COLO829 (cell line): ENCODE data around the gene TLR9.
A peak's percentile ranks its signal among the peaks of the same experiment; 100 is the strongest.

Source experiments
- DNase-seq: peaks from one replicate; pipeline ENCODE4 v3.0.0; 2012; ENCODE audit warnings: low spot score

Gene TLR9

DNA sequence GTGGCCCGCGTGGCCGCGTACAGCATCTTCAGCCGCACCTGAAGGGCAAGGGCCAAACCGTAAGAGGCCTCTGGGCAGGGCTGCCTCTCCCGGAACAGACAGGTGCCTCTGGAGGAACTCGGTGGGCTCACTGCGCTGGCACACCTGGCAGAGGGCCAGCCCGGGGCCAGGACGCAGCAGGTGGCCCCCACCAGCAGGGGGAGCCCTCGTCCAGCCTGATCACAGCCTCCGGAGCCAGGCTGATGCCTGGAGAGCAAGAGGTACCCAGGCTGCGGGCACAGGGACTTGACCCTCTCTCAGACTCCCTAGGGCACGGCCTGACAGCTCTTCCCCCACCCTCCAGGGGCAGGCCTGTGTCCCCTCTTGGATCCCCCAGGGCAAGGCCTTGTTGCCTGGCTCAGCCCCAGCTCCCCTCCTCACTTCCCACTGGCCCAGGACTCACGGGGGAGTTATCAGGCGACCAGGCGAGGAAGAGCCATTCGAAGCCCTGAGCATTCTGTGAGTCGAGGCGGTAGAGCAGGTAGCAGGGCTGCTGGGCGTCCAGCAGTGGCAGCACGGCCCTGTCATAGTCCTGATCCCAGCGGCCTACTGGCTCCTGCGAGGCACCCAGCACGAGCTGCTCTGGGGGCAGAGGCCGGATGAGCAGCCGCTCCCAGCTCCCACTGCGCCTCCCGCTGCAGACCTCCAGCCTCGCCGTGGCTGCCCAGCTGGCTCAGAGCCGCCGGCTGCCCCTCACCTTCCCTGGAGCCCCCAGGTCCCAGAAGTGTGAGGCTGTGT is 6.2 kb upstream of the TLR9 start:
- no peak for DNase-seq

DNA sequence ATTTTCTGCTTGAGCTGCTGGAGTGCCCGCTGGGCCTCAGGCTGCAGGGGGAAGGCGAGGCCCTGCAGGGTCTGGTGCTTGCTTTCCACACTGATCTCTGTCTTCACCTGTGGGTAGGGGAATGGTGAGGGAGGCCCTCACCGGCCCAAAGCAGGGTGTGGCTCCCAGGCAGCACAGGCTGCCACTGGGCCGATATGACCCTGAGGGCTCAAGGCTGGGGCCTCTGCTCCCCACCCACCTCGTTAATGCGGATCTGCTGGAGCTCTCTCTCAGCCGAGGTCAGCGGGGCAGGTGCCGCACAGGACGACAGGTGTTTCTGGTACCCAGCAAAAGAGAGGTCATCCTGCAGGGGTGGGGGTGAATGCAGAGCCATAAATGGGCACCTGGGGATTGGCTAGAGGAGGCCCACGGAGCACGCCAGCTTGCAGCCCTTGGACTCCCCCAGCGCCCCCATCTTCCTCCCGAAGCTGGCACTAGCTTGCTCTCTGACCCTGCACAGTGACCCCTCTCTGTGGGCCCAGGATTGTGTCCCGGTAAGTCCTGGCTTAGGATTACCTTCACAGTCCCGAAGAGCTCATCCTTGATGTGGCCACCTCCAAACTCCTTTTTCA is 5.5 kb upstream of the TLR9 start:
- DNase-seq: no peak

DNA sequence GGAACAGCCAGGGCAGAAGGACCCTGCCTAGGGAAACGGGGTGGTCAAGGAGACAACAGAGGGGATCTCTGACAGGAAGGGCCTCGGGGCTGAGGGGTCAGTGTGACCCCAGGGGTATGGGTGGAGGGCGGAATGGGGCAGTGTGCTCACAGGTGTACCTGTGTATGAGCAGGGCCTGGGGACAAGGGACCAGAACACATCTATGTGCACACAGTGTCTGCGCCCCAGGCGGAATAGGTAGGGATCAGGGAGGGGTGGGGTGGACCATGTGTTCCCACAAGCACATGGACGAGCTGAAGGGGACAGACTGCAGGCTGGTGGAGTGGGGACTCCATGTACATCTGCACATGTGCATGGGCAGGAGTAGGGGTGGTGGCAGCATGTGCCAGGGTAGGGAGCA is 5.0 kb upstream of the TLR9 start:
- DNase-seq: no peak

DNA sequence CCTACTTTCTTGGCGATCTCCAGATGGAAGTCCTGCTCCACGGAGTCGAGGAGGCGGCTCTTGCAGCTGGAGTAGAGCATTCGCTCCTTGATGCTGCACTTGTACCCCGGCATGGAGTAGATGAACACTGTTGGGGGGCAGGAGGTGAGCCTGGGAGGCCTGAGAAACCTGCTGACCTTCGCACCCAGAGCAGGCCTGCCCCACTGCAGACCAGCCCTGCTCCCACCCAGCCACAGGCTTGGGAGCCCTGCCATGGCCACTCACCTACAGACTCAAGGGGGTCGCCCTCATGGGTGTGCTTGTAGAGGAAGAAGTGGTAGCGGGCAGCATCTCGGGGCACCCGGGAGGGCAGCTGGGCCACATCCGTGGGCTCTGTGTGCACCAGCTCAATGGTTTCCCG is 4.2 kb upstream of the TLR9 start:
- DNase-seq: no peak

DNA sequence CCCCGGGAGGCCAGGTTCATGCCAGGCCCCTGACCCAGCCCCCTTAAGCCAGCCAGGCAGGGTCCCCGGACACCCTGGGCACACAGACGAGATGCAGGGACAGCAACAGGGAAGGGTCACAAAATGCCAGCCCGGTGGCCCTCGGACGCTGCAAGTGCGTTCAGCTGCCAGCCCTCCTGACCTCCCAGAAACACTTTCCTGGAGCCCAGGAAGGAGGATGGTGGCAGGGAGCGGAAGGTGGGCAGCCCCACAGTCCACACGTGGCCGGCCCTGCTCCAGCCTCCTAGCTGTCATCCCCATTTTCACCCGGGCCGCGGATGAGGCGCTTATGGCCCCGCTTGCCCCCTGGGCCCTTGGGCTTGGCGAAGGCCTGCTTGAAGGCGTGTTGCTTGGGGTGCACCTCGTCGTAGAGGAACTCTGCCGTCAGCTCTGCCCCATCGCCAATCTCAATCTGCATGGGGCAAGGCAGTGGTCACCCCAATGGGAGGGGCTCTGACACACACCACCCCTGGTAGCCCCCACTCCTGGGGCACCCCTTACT is 3.4 kb upstream of the TLR9 start:
- no peak for DNase-seq

DNA sequence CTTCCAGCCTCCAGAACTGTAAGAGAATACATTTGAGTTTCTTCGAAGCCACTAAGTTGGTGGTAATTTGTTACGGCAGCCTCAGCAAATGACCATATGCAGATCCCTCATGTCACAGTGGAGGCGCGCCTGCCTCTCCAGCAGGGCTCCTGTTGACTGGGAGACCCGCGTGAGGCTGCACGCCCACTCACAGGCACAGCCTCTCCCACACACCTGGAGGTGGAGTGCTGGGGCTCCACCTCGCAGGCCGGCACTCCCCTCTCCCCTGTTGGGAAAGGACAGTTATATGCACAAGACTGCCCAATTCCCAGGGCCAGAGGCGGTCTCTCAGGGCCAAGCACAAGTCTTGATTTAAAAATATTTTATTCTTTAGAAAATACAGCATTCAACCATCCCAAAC is 2.8 kb upstream of the TLR9 start:
- no peak for DNase-seq

DNA sequence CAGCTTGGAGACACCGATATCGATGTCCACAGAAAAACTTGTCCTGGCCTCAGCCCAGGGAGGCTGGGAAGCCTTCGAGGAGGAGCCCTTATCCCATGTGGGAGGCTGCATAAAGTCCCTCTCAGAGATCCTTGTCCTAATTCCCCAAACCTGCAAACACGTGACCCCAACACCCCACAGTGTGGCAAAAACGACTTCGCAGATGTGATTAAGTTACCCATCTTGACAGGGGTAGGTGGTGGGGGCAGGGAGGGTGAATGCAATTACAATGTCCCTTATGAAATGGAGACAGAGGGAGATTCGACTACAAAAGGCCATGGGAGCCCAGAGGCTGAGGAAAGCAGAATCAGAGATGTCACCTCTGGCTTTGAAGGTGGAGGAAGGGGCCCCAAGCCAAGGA is 2.3 kb upstream of the TLR9 start:
- no peak for DNase-seq

DNA sequence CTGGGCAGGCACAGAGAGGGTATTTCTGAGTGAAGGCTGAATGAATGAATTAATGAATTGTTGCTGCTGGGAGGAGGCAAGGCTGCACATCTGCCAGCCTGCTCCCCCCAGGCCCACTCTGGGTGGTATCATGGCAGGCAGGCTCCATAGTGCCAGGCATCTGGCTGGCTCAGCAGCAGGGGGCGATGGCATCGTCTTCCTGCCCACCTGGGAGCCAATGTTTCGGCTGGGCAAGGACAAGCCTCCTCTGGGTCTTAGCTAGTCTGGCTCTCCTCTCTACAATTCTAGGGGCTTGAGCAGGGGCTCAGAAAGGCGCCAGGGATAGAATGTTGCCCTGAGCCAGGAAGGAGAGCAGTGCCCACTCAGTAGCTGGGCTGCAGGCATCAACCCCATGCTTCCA is 1.7 kb upstream of the TLR9 start:
- DNase-seq: no peak

DNA sequence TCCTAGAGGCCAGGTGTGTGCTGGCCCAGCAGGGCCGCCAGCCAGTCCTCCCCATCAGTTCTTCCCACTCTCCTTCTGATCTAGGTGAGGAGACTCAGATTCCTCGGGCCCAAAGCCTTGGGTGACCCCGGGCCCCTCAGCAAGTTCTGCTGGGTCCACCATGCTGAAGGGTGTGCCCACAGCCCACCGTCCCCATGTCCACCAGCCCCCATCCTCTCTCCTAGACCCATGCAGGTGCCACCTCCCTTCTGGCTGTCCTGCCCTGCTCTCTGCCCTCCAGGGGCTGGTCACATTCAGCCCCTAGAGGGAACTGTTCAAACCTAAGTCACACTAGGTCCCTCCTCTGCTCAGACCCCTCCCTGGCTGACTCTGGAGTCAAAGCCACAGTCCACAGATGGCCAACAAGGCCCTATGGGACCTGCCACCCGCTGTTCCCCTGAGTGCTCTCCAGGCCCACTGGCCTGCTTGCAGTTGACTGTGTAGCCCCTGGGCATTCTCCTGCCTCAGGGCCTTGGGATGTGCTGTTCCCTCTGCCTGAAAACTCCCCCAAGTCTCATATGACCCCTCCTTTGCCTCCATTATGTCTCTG is 878 bp upstream of the TLR9 start:
- no peak for DNase-seq

DNA sequence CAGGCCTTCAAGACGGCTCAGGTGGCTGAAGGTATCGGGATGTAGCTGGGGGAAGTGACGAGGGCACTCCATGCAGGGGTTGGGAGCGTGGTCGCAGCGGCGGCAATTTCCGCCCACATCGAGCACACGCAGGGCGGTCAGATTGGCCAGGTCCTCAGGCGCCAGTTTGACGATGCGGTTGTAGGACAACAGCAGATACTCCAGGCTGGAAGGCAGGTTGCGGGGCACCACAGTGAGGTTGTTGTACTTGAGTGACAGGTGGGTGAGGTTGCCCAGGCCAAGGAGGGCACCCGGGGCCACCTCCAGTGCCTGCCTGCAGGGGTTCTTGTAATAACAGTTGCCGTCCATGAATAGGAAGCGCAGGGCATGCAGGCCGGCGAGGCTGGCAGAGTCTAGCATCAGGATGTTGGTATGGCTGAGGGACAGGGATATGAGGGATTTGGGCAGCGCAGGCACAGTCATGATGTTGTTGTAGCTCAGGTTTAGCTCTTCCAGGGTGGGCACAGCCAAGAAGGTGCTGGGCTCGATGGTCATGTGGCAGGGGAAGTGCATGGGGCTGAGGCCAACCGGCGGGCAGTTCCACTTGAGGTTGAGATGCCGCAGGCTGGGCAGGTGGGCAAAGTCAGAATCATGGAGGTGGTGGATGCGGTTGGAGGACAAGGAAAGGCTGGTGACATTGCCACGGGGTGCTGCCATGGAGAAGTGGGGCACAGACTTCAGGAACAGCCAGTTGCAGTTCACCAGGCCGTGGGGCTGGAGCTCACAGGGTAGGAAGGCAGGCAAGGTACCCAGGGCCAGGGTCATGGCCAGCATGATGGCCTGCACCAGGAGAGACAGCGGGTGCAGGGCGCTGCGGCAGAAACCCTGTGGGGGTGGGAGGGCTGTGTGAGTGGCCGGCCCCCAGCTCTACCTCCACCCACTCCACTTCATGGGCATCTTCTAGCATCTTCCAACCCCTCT is 1.7 kb downstream of the TLR9 start:
- no peak for DNase-seq

DNA sequence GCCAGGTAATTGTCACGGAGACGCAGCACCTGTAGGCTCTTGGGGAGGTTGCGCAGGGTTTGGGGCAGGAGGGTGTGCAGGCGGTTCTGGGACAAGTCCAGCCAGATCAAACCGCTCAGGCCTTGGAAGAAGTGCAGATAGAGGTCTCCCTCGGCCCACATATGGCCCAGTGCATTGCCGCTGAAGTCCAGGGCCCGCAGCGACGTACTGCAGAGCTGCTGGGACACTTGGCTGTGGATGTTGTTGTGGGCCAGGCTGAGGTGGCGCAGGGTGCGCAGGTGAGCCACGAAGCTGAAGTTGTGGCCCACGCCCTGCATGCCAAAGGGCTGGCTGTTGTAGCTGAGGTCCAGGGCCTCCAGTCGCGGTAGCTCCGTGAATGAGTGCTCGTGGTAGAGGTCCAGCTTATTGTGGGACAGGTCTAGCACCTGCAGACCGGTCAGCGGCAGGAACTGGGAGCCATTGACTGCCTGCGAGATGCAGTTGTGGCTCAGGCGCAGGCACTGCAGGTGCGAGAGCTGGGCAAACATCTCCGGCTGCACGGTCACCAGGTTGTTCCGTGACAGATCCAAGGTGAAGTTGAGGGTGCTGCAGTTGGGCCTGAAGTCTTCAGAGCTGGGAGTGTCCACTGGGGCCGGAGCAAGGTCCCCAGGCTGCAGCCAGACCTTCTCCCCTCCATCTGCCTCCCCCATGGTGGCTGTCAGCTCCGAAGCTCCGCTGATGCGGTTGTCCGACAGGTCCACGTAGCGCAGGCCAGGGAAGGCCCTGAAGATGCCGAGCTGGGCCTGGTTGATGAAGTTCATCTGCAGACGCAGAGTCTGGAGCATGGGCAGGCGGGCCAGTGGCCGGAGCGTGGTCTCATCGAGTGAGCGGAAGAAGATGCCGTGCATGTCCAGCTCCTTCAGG is 2.9 kb downstream of the TLR9 start:
- DNase-seq: no peak

DNA sequence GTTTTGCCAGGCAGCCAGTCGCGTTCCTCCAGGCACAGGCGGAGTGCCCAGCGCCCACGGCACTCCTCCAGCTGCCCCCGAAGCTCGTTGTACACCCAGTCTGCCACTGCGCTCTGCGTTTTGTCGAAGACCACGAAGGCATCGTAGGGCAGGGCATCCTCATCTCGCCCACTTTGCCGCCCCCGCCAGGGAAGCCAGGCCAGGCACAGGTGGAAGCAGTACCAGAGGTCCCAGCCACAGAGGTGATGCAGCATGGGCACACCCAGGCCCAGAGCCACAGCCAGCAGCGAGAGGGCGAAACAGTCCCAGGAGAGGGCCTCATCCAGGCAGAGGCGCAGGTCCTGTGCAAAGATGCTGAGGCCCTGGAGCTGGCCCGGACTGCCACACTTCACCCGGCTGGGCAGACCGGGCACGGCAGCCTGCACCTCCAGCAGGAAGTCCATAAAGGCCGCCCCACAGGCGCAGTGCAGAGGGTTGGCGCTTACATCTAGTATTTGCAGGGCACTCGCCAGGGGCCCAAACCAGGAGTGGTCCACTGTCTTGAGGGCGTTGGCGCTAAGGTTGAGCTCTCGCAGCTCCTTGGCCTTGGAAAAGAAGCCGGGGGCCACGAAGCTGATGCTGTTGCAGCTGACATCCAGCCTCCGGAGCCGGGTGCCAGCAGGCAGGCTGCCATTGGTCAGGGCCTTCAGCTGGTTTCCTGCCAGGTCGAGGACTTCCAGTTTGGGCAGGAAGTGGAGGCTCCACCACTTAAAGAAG is 3.7 kb downstream of the TLR9 start:
- DNase-seq: no peak

DNA sequence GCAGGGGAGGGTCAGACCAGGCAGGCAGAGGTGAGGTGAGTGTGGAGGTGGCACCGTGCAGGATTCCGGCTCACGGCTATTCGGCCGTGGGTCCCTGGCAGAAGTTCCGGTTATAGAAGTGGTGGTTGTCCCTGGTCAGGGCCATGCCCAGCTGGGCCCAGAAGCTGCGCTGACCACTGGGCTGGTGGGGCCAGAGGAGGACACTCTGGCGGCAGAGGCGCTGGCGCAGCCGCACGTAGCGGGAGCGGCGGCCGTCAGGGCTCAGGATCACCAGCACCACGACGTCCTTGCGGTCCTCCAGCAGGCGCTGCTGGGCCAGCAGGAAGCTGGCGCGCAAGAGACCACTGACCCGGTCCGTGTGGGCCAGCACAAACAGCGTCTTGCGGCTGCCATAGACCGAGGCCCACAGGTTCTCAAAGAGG is 4.3 kb downstream of the TLR9 start:
- no peak for DNase-seq

DNA sequence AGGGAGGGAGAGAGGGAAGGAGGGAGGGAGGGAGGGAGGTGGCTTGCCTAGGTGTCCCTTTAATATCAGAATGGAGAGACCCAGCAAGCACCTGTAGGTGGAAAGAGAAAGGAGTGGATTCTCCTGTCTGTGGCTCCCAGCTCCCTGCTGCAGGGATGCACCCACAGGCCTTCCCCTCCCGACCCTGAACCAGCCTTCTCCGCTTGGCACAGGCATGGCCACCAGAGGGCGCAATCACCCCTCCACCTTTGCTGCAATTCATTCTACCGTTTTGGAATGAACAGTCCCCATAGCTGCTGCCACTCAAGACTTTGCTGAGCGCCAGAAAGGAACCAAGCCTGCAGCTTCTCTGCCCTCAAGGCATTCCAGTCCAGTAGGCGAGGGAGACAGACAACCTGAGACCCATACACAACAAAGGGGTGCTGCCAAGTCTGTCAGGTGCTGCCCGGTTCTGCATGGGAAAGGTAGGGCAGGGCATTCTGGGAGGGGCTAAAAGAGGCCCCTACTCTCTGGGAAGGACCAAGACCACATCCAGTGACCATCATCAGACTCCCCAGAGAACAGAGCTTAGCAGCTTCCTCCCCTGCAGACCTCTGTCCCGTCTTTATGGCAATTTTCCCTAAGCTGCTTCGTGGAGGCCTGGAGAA is 4.9 kb downstream of the TLR9 start:
- DNase-seq: peak; percentile 86

DNA sequence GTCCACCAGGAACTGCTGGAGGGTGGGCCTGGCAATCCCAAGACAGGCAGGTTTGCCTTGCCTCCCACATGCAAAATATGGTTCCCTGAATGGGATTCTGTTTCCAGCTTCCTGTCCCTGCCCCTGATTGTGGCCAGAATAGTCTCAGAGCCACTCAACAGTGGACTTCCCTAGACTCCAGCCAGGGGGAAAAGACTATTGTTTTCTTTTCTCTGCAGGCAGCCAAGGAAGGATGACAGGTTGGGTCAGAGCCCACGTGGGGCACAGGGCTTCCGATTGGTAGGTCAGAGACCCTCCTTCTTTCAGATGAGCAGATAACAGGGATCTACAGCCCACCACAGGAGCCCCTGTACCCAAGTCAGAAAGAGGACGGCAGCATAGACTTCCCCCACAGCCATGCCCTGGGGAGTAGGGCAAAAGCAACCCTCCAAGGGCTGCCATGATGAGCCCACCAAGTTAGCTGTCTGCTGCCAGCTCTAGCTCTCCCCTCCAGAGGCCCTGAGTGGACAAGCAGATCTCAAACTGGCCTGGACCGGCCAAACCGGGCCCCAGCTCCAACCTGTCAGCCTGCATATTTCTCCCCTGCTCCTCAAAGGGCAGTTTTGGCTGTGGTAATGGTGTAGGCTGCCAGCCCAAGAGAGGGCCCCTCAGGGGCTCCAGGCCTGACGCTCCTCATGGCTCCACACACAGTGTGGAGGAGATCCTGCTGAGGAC is 6.4 kb downstream of the TLR9 start:
- no peak for DNase-seq

DNA sequence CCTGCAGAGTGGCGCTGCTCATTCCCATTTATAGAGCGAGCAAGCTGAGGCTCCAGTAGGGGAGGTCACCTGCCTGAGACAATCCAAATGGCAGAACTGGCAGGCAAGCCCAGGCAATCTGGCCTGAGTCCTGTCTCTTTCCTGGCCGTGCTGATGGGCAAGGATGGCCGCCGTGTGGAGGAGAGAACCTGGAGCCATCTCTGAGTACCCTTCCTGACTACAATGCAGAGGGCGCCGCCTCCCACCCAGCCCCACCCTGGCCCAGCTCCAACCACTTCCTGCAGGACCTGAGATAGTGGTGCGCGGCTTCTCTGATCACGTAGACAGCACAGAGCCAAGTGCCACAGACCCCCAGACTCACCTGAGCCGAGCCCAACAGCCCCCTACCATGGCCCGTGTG is 7.0 kb downstream of the TLR9 start:
- no peak for DNase-seq

DNA sequence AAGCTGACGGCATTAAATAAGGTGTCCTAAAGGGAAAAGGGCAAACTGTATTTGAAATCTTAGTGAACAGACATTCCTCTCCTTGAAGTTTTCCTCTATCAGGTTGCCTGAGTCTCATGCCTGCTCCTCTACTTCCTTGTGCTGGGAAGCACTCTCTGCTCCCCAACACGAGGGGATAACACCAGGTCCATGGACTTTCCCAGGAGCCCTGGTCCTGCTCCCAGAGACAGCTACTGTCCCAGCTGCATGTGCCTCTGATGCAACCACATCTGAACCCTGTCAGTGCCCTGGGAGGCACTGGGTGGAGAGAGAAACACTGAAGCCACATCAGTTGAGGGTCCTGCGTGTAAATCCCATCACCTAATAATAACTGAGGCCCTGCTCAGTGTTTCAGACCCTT is 7.4 kb downstream of the TLR9 start:
- no peak for DNase-seq

DNA sequence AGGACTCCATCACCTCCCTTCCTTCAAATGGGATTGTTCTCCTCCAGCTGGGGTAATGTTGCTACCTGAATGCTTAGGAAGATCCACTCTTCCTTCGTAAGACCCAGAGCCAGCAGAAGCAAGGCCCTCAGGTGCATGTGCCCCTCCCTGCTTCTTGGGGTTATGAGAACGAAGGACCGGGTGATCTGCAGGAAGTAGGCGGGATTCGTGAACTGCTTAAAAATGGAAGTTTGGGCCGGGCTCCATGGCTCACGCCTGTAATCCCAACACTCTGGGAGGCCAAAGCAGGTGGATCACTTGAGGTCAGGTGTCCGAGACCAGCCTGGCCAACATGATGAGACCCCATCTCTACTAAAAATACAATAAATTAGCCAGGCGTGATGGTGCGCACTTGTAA is 8.0 kb downstream of the TLR9 start:
- DNase-seq: no peak
